Astrocyte (in vitro differentiated cells and primary cell): Measurements from ENCODE around the gene SPOCK3. TPM values are rescaled to one million over a fixed set of nuclear protein-coding genes. Genes with fewer than 3 reads are reported as not detected.

ENCODE experiments used
- DNase-seq: peaks from one replicate; pipeline ENCODE4 v3.0.0-alpha.2; 2010; ENCODE audit warnings: low read depth
- FAIRE-seq: peaks from 2 replicates; lab custom pipeline; 2011; peaks lifted over from hg19 to GRCh38; lab: Jason Lieb, UNC
- H2AFZ ChIP-seq: 2 replicates; pipeline ENCODE4 v1.6.0; 2012; ENCODE audit warnings: low read depth, low read length, inconsistent platforms
- H3K27ac ChIP-seq: 2 replicates; pipeline ENCODE4 v1.5.1; 2011; ENCODE audit warnings: low read depth, low read length, inconsistent platforms
- H3K27me3 ChIP-seq: 2 replicates; pipeline ENCODE4 v1.6.0; 2011; ENCODE audit warnings: low read length, inconsistent platforms; ENCODE audit not compliant: insufficient read depth
- H3K36me3 ChIP-seq: 2 replicates; pipeline ENCODE4 v1.5.1; 2011; ENCODE audit warnings: low read length, inconsistent platforms; ENCODE audit not compliant: insufficient read depth
- H3K4me1 ChIP-seq: 2 replicates; pipeline ENCODE4 v1.5.1; 2011; ENCODE audit warnings: low read length, inconsistent platforms; ENCODE audit not compliant: insufficient read depth
- H3K4me2 ChIP-seq: 2 replicates; pipeline ENCODE4 v1.6.0; 2012; ENCODE audit warnings: low read length, inconsistent platforms
- H3K4me3 ChIP-seq: 2 replicates; pipeline ENCODE4 v1.5.1; 2011; ENCODE audit warnings: low read depth, mild to moderate bottlenecking, low read length, inconsistent platforms; ENCODE audit not compliant: insufficient read depth
- H3K79me2 ChIP-seq: 2 replicates; pipeline ENCODE4 v1.6.0; 2012; ENCODE audit warnings: mild to moderate bottlenecking, low read length, inconsistent platforms; ENCODE audit not compliant: insufficient read depth
- H3K9ac ChIP-seq: 2 replicates; pipeline ENCODE4 v1.6.0; 2012; ENCODE audit warnings: mild to moderate bottlenecking, low read length, inconsistent platforms
- H3K9me3 ChIP-seq: 2 replicates; pipeline ENCODE4 v1.5.1; 2012; ENCODE audit warnings: low read depth, mild to moderate bottlenecking, low read length, inconsistent platforms; ENCODE audit not compliant: insufficient read depth
- H4K20me1 ChIP-seq: 2 replicates; pipeline ENCODE4 v1.6.0; 2012; ENCODE audit warnings: low read length, inconsistent platforms; ENCODE audit not compliant: insufficient read depth
- H3K27ac Mint-ChIP-seq: one replicate; pipeline ENCODE4 v1.8.0; 2021; ENCODE audit warnings: mild to moderate bottlenecking, mixed read lengths; ENCODE audit not compliant: unreplicated experiment
- H3K27me3 Mint-ChIP-seq: one replicate; pipeline ENCODE4 v1.8.0; 2021; ENCODE audit warnings: low read depth, mixed read lengths; ENCODE audit not compliant: unreplicated experiment
- H3K36me3 Mint-ChIP-seq: one replicate; pipeline ENCODE4 v1.8.0; 2021; ENCODE audit warnings: low read depth, mixed read lengths; ENCODE audit not compliant: unreplicated experiment
- H3K4me1 Mint-ChIP-seq: one replicate; pipeline ENCODE4 v1.8.0; 2021; ENCODE audit warnings: low read depth, mixed read lengths; ENCODE audit not compliant: unreplicated experiment
- H3K4me3 Mint-ChIP-seq: one replicate; pipeline ENCODE4 v1.8.0; 2021; ENCODE audit warnings: mild to moderate bottlenecking, moderate library complexity, mixed read lengths; ENCODE audit not compliant: unreplicated experiment
- H3K9me3 Mint-ChIP-seq: one replicate; pipeline ENCODE4 v1.8.0; 2021; ENCODE audit warnings: mild to moderate bottlenecking, mixed read lengths; ENCODE audit not compliant: unreplicated experiment
- CTCF ChIP-seq: IDR thresholded peaks from 2 replicates; pipeline ENCODE4 v1.5.1; 2011; ENCODE audit warnings: low read depth, mild to moderate bottlenecking, inconsistent platforms, low read length, moderate library complexity; ENCODE audit not compliant: insufficient read depth
- EZH2 ChIP-seq: IDR thresholded peaks from 2 replicates; pipeline ENCODE4 v1.6.1; 2012; ENCODE audit warnings: mild to moderate bottlenecking, low read length, inconsistent platforms; ENCODE audit not compliant: insufficient read depth
- total RNA-seq: library from RNA; stranded (reverse); gene quantifications from 2 replicates; pipeline ENCODE4 v1.2.1, GENCODE V29; 2021

SPOCK3 gene
- total RNA-seq, 1 donor from 2014 or later = 0.59 TPM

GRCh38 chr4:166688835-166689234 is 545.5 kb downstream of the SPOCK3 start:
- no peaks in the 10 kb centered on the region for H3K36me3 Mint-ChIP-seq
- TF ChIP-seq CTCF (no peak), EZH2 (no peak)
- H3K9me3 Mint-ChIP-seq = no peaks in the 10 kb centered on the region
- peaks cover 5% of the 10 kb centered on the region for H3K4me1 Mint-ChIP-seq
- no peak overlapping the region for H3K4me3 ChIP-seq
- no peak overlapping the region for H3K4me2 ChIP-seq
- no peak overlapping the region for H3K4me3 Mint-ChIP-seq
- FAIRE-seq (no peak), DNase-seq (no peak)
- no peaks in the 10 kb centered on the region for H3K27me3 Mint-ChIP-seq
- no peak overlapping the region for H3K27ac ChIP-seq
- H3K9me3 ChIP-seq = no peaks in the 10 kb centered on the region
- H3K79me2 ChIP-seq = no peaks in the 10 kb centered on the region
- no peaks in the 10 kb centered on the region for H3K36me3 ChIP-seq
- no peaks in the 10 kb centered on the region for H4K20me1 ChIP-seq
- no peak overlapping the region for H3K9ac ChIP-seq
- H3K4me1 ChIP-seq = no peaks in the 10 kb centered on the region
- H2AFZ ChIP-seq = no peak overlapping the region
- no peaks in the 10 kb centered on the region for H3K27me3 ChIP-seq
- no peak overlapping the region for H3K27ac Mint-ChIP-seq

GRCh38 chr4:166687828-166688227 is 546.5 kb downstream of the SPOCK3 start:
- H3K27ac ChIP-seq = no peak overlapping the region
- Mint-ChIP-seq H3K36me3 (no peaks in the 10 kb centered on the region), H3K27ac (no peak overlapping the region), H3K9me3 (no peaks in the 10 kb centered on the region), H3K4me3 (no peak overlapping the region), H3K4me1 (peaks cover 5% of the 10 kb centered on the region), H3K27me3 (no peaks in the 10 kb centered on the region)
- DNase-seq (no peak), FAIRE-seq (no peak)
- H3K9ac ChIP-seq = no peak overlapping the region
- no peaks in the 10 kb centered on the region for H3K4me1 ChIP-seq
- H3K79me2 ChIP-seq = no peaks in the 10 kb centered on the region
- no peaks in the 10 kb centered on the region for H4K20me1 ChIP-seq
- H3K9me3 ChIP-seq = no peaks in the 10 kb centered on the region
- no peak overlapping the region for H3K4me2 ChIP-seq
- H3K4me3 ChIP-seq = no peak overlapping the region
- no peaks in the 10 kb centered on the region for H3K36me3 ChIP-seq
- TF ChIP-seq CTCF (no peak), EZH2 (no peak)
- H3K27me3 ChIP-seq = no peaks in the 10 kb centered on the region
- H2AFZ ChIP-seq = no peak overlapping the region
